Parathyroid adenoma (tissue), 2 donors: ENCODE measurements around the gene OSBPL5.

Source experiments
- H2AFZ ChIP-seq: fragments of 300-600 bp; sonication (generic); one replicate; pipeline ENCODE4 v1.7.0; 2017; ENCODE audit warnings: antibody characterized with exemption, mild to moderate bottlenecking
- H3K27ac ChIP-seq: fragments of 300-600 bp; sonication (generic); one replicate; pipeline ENCODE4 v1.7.0; 2017
- H3K27me3 ChIP-seq: fragments of 300-600 bp; sonication (generic); one replicate; pipeline ENCODE4 v1.7.0; 2017; ENCODE audit warnings: low read length; ENCODE audit not compliant: control insufficient read depth, insufficient read depth
- H3K36me3 ChIP-seq: fragments of 300-600 bp; sonication (generic); one replicate; pipeline ENCODE4 v1.7.0; 2017; ENCODE audit warnings: low read length; ENCODE audit not compliant: control insufficient read depth, insufficient read depth
- H3K4me1 ChIP-seq: fragments of 300-600 bp; sonication (generic); one replicate; pipeline ENCODE4 v1.7.0; 2017; ENCODE audit warnings: control low read depth
- H3K4me2 ChIP-seq: fragments of 300-600 bp; sonication (generic); one replicate; pipeline ENCODE4 v1.7.0; 2017; ENCODE audit warnings: low read length
- H3K4me3 ChIP-seq: fragments of 300-600 bp; sonication (generic); one replicate; pipeline ENCODE4 v1.7.0; 2017; ENCODE audit warnings: low read depth, low read length
- H3K79me2 ChIP-seq: fragments of 300-600 bp; sonication (generic); one replicate; pipeline ENCODE4 v1.7.0; 2017; ENCODE audit warnings: control low read depth
- H3K9ac ChIP-seq: fragments of 300-600 bp; sonication (generic); one replicate; pipeline ENCODE4 v1.7.0; 2017; ENCODE audit warnings: mild to moderate bottlenecking
- H3K9me3 ChIP-seq: fragments of 300-600 bp; sonication (generic); one replicate; pipeline ENCODE4 v1.7.0; 2017; ENCODE audit warnings: low read length; ENCODE audit not compliant: control insufficient read depth
- TF ChIP-seq, protein P1 (sequence below): fragments of 300-600 bp; sonication (generic); IDR thresholded peaks from one replicate; pipeline ENCODE4 v1.7.0; 2017; ENCODE audit warnings: antibody characterized with exemption, mild to moderate bottlenecking
- donor health status: primary hyperparathyroidism.

OSBPL5 gene

DNA sequence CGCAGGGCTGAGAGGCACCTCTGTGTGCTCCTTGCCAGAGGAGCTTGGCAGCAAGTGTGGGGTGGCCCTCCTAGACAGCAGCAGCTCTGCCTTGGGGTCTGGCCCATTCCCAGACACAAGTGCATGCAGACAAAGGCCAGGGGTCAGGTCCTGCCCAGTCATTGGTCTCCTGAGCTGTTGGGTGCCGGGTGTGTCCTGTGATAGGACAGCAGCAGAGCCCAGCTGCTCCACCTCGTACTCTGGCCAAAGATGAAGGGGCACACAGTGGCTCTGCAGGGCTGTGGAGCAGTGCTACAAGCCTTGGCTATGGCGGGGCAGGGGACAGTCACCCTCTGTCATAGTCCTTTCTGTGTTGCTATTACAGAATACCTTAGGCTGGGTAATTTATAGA, 17.3 kb upstream of the OSBPL5 start:
- H3K4me2 ChIP-seq: no peak overlapping the region
- H3K9ac ChIP-seq: no peak overlapping the region
- TF ChIP-seq, protein P1, sequence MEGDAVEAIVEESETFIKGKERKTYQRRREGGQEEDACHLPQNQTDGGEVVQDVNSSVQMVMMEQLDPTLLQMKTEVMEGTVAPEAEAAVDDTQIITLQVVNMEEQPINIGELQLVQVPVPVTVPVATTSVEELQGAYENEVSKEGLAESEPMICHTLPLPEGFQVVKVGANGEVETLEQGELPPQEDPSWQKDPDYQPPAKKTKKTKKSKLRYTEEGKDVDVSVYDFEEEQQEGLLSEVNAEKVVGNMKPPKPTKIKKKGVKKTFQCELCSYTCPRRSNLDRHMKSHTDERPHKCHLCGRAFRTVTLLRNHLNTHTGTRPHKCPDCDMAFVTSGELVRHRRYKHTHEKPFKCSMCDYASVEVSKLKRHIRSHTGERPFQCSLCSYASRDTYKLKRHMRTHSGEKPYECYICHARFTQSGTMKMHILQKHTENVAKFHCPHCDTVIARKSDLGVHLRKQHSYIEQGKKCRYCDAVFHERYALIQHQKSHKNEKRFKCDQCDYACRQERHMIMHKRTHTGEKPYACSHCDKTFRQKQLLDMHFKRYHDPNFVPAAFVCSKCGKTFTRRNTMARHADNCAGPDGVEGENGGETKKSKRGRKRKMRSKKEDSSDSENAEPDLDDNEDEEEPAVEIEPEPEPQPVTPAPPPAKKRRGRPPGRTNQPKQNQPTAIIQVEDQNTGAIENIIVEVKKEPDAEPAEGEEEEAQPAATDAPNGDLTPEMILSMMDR: no peak
- H3K27ac ChIP-seq: no peak overlapping the region
- no peaks in the 10 kb centered on the region for H3K79me2 ChIP-seq
- H3K4me1 ChIP-seq: no peaks in the 10 kb centered on the region
- no peaks in the 10 kb centered on the region for H3K36me3 ChIP-seq
- no peak overlapping the region for H3K4me3 ChIP-seq
- H2AFZ ChIP-seq: no peak overlapping the region
- H3K9me3 ChIP-seq: no peaks in the 10 kb centered on the region
- no peaks in the 10 kb centered on the region for H3K27me3 ChIP-seq

DNA sequence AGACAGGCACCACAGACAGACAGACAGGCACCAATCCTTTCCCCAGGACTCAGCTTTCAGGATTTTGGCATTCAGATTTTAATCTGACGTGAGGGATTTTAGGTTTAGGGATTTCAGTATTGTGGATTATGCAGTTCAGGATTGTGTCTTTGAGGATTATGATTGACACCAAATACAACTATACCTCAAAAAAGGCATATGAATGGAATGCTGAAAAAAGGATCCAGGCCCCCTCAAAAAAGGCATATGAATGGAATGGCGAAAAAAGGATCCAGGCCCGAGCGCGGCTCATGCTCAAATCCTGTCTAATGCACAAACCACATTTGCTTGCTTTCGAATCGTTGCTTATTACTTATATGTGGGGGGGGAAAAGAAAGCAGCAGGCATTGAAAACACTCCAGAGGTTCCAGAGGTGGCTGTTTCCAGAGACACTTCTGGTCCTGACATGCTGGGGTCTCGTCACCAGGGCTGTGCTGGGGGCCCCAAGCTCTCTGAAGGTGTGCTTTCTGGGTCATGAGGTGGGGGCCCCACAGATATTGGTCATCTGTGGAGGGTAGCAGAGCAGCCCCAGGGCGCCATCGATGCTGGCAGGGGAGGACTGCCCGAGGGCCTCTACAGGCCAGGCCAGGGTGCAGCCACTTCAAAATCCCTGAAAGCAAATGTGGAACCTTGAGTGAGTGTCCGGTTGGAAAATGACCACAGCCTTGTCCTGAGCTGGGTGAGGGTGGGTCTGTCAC, 16.8 kb upstream of the OSBPL5 start:
- no peak overlapping the region for H3K27ac ChIP-seq

DNA sequence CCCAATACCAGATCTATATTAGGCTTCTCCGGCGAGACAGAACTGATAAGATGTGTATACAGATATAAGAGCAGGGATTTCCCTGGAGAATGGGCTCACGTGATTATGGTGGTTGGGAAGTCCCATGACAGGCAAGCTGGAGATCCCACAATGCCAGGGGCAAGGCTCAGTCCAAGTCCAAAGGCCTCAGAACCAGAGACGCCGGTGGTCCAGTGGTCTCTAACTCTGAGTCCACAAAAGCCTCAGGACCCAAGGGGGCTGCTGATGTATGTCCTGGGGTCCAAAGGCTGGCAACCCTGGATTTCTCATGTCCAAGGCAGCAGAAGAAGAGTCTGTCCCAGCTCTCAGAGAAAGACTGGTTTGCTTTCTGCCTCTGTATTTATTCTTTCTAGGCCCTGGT, 15.8 kb upstream of the OSBPL5 start:
- Histone ChIP-seq H3K79me2 (no peaks in the 10 kb centered on the region), H3K27ac (no peak overlapping the region), H3K36me3 (no peaks in the 10 kb centered on the region), H2AFZ (no peak overlapping the region), H3K4me1 (no peaks in the 10 kb centered on the region), H3K9ac (no peak overlapping the region), H3K27me3 (no peaks in the 10 kb centered on the region), H3K9me3 (no peaks in the 10 kb centered on the region), H3K4me2 (no peak overlapping the region), H3K4me3 (no peak overlapping the region)
- TF ChIP-seq, protein P1: no peak

More for the DNA sequence above, 16.8 kb upstream of the OSBPL5 start:
- H3K4me3 ChIP-seq: no peak overlapping the region
- H3K36me3 ChIP-seq: no peaks in the 10 kb centered on the region
- no peaks in the 10 kb centered on the region for H3K4me1 ChIP-seq
- TF ChIP-seq, protein P1: no peak
- H3K4me2 ChIP-seq: no peak overlapping the region
- no peak overlapping the region for H3K9ac ChIP-seq
- no peak overlapping the region for H2AFZ ChIP-seq
- no peaks in the 10 kb centered on the region for H3K9me3 ChIP-seq
- no peaks in the 10 kb centered on the region for H3K79me2 ChIP-seq
- H3K27me3 ChIP-seq: no peaks in the 10 kb centered on the region

DNA sequence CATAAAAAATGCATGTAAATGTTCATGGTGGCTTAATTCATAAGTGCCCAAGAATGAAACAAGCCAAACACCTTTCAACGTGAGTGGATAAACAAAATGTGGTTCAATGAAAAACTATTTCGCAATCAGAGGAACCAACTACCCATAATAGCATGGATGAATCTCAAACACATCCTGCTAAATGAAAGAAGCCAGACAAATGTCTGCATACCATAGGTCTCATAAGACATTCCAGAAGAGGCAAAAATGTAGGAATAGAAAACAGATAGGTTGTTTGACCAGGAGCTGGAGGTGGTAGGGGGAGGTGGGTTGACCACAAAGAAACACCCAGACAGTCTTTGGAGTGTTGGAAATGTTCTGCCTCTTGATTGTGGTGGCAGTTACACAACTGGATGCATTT, 13.2 kb upstream of the OSBPL5 start:
- H3K79me2 ChIP-seq: no peaks in the 10 kb centered on the region
- H3K36me3 ChIP-seq: no peaks in the 10 kb centered on the region
- H3K27ac ChIP-seq: no peak overlapping the region
- H3K9ac ChIP-seq: no peak overlapping the region
- no peak overlapping the region for H3K4me3 ChIP-seq
- H3K9me3 ChIP-seq: no peaks in the 10 kb centered on the region
- no peaks in the 10 kb centered on the region for H3K4me1 ChIP-seq
- TF ChIP-seq, protein P1: no peak
- no peak overlapping the region for H3K4me2 ChIP-seq
- no peaks in the 10 kb centered on the region for H3K27me3 ChIP-seq
- no peak overlapping the region for H2AFZ ChIP-seq

DNA sequence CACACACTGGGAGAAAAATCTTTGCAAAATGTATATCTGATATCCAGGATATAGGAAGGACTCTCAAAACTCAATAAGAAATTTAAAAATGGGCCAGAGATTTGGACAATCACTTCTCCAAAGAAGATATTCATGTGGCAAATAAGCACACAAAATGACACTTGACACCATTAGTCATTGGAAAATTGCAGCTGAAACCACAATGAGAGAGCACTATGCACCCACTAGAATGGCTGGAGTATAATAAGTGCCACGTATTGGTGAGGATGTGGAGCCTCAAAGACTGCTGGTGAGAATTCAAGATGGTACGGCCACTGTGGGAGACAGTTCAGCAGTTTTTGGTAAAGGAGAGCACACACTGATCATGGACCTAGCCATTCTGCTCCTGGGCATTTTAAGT, 12.8 kb upstream of the OSBPL5 start:
- H3K36me3 ChIP-seq: no peaks in the 10 kb centered on the region
- H3K4me3 ChIP-seq: no peak overlapping the region
- H2AFZ ChIP-seq: no peak overlapping the region
- no peak overlapping the region for H3K4me2 ChIP-seq
- H3K9ac ChIP-seq: no peak overlapping the region
- TF ChIP-seq, protein P1: no peak
- no peaks in the 10 kb centered on the region for H3K27me3 ChIP-seq
- no peaks in the 10 kb centered on the region for H3K4me1 ChIP-seq
- no peaks in the 10 kb centered on the region for H3K9me3 ChIP-seq
- H3K79me2 ChIP-seq: no peaks in the 10 kb centered on the region
- no peak overlapping the region for H3K27ac ChIP-seq
